GM19025 (cell line): ENCODE data around the gene TMEM200C.

ENCODE experiments used
- ATAC-seq: cut with Tn5 transposase; IDR thresholded peaks from one replicate; pipeline ENCODE4 v1.9.1; 2021; ENCODE audit warnings: mild to moderate bottlenecking, low read depth, moderate library complexity; ENCODE audit not compliant: unreplicated experiment

Gene TMEM200C

GRCh38 chr18:5839102-5839501, 56.2 kb downstream of the TMEM200C start:
- no peak for ATAC-seq
